Measurements from ENCODE around the gene COX19. TPM values are rescaled to one million over a fixed set of nuclear protein-coding genes. Genes with fewer than 3 reads are reported as not detected.
"Not testable (repeated sequence)": the region's sequence is repeated elsewhere in the genome, so short reads cannot be mapped to it uniquely, and the experiment has no call there.

Gene COX19
- total and polyA plus RNA-seq, 2 experiments from 2014 or later: 11.7 to 12.6 TPM

- no peaks in the 10 kb centered on the region for H3K36me3 ChIP-seq (ENCODE audit: insufficient read depth)
- H3K9me2 ChIP-seq (ENCODE audit: insufficient read depth): no peaks in the 10 kb centered on the region
- ATAC-seq (no peak), DNase-seq (ENCODE audit: low spot score) (no peak)
- peaks cover 8% of the 10 kb centered on the region; the same call in 2 of the 3 replicates for H3K36me3 Mint-ChIP-seq (ENCODE audit: low read depth)
- TF ChIP-seq CTCF (conservative IDR thresholded peaks at IDR 0.05; ENCODE audit: low read depth in 2 of 2) (no peak), JUNB (IDR thresholded peaks at IDR 0.05; ENCODE audit: unreplicated experiment) (no peak), POLR2AphosphoS5 (IDR thresholded peaks at IDR 0.05; ENCODE audit: low read depth) (no peak), ZNF331 (CRISPR knock-in tag; IDR thresholded peaks at IDR 0.05; ENCODE audit: low read depth) (no peak), ETS1 (IDR thresholded peaks at IDR 0.05) (no peak), EZH2 (IDR thresholded peaks at IDR 0.05; ENCODE audit: low read depth, unreplicated experiment) (no peak), NANOG (IDR thresholded peaks at IDR 0.05; ENCODE audit: borderline replicate concordance) (no peak)
- TF ChIP-seq, protein P1, sequence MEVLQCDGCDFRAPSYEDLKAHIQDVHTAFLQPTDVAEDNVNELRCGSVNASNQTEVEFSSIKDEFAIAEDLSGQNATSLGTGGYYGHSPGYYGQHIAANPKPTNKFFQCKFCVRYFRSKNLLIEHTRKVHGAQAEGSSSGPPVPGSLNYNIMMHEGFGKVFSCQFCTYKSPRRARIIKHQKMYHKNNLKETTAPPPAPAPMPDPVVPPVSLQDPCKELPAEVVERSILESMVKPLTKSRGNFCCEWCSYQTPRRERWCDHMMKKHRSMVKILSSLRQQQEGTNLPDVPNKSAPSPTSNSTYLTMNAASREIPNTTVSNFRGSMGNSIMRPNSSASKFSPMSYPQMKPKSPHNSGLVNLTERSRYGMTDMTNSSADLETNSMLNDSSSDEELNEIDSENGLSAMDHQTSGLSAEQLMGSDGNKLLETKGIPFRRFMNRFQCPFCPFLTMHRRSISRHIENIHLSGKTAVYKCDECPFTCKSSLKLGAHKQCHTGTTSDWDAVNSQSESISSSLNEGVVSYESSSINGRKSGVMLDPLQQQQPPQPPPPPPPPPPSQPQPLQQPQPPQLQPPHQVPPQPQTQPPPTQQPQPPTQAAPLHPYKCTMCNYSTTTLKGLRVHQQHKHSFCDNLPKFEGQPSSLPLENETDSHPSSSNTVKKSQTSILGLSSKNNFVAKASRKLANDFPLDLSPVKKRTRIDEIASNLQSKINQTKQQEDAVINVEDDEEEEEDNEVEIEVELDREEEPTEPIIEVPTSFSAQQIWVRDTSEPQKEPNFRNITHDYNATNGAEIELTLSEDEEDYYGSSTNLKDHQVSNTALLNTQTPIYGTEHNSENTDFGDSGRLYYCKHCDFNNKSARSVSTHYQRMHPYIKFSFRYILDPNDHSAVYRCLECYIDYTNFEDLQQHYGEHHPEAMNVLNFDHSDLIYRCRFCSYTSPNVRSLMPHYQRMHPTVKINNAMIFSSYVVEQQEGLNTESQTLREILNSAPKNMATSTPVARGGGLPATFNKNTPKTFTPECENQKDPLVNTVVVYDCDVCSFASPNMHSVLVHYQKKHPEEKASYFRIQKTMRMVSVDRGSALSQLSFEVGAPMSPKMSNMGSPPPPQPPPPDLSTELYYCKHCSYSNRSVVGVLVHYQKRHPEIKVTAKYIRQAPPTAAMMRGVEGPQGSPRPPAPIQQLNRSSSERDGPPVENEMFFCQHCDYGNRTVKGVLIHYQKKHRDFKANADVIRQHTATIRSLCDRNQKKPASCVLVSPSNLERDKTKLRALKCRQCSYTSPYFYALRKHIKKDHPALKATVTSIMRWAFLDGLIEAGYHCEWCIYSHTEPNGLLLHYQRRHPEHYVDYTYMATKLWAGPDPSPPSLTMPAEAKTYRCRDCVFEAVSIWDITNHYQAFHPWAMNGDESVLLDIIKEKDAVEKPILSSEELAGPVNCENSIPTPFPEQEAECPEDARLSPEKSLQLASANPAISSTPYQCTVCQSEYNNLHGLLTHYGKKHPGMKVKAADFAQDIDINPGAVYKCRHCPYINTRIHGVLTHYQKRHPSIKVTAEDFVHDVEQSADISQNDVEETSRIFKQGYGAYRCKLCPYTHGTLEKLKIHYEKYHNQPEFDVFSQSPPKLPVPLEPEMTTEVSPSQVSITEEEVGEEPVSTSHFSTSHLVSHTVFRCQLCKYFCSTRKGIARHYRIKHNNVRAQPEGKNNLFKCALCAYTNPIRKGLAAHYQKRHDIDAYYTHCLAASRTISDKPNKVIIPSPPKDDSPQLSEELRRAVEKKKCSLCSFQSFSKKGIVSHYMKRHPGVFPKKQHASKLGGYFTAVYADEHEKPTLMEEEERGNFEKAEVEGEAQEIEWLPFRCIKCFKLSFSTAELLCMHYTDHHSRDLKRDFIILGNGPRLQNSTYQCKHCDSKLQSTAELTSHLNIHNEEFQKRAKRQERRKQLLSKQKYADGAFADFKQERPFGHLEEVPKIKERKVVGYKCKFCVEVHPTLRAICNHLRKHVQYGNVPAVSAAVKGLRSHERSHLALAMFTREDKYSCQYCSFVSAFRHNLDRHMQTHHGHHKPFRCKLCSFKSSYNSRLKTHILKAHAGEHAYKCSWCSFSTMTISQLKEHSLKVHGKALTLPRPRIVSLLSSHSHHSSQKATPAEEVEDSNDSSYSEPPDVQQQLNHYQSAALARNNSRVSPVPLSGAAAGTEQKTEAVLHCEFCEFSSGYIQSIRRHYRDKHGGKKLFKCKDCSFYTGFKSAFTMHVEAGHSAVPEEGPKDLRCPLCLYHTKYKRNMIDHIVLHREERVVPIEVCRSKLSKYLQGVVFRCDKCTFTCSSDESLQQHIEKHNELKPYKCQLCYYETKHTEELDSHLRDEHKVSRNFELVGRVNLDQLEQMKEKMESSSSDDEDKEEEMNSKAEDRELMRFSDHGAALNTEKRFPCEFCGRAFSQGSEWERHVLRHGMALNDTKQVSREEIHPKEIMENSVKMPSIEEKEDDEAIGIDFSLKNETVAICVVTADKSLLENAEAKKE (CRISPR knock-in tag; IDR thresholded peaks at IDR 0.05): no peak
- H3K4me3 ChIP-seq: no peak overlapping the region
- no peaks in the 10 kb centered on the region; the same call in 2 of the 3 replicates for H3K9me3 Mint-ChIP-seq
- H3K4me1 ChIP-seq (ENCODE audit: insufficient read depth): no peaks in the 10 kb centered on the region
- no peaks in the 10 kb centered on the region for H4K20me1 ChIP-seq (replicated peaks; ENCODE audit: insufficient read depth)
- no peak overlapping the region for H3K4me3 Mint-ChIP-seq
- no peak overlapping the region for H2AFZ ChIP-seq
- no peak overlapping the region for H3K27ac ChIP-seq (ENCODE audit: low read depth)
- no peaks in the 10 kb centered on the region for H3K4me1 Mint-ChIP-seq
- H3K79me2 ChIP-seq (replicated peaks; ENCODE audit: insufficient read depth): no peaks in the 10 kb centered on the region
- peaks cover 21% of the 10 kb centered on the region for H3K27me3 Mint-ChIP-seq (ENCODE audit: insufficient read depth, low read depth, poor library complexity)
- no peak overlapping the region for H3K27ac Mint-ChIP-seq
- 0 out of 2 replicates have a peak, but pooled peaks cover 3% of the 10 kb centered on the region for H3F3A ChIP-seq (replicated peaks; ENCODE audit: low read depth)
- no peaks in the 10 kb centered on the region for H3K27me3 ChIP-seq (ENCODE audit: insufficient read depth)
- H3K4me2 ChIP-seq: no peak overlapping the region
Measured at GRCh38 chr7:1004018-1004852, 28.9 kb upstream of the COX19 start.

DNA sequence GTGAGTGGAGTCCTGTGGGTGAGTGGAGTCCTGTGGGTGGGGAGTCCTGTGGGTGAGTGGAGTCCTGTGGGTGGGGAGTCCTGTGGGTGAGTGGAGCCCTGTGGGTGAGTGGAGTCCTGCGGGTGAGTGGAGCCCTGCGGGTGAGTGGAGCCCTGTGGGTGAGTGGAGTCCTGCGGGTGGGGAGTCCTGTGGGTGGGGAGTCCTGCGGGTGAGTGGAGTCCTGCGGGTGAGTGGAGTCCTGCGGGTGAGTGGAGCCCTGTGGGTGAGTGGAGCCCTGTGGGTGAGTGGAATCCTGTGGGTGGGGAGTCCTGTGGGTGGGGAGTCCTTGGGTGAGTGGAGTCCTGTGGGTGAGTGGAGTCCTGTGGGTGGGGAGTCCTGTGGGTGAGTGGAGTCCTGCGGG lies 27.1 kb upstream of the COX19 start:
- H3K4me3 ChIP-seq; H3K4me3 Mint-ChIP-seq; H3K36me3 ChIP-seq (ENCODE audit: insufficient read depth); H3K4me1 ChIP-seq (ENCODE audit: insufficient read depth); H2AFZ ChIP-seq; H3K36me3 Mint-ChIP-seq (ENCODE audit: low read depth); H3K9me3 Mint-ChIP-seq; H3K27me3 ChIP-seq (ENCODE audit: insufficient read depth); H3K9me2 ChIP-seq (ENCODE audit: insufficient read depth); H4K20me1 ChIP-seq (replicated peaks; ENCODE audit: insufficient read depth); DNase-seq (ENCODE audit: low spot score); ATAC-seq; H3K79me2 ChIP-seq (replicated peaks; ENCODE audit: insufficient read depth); H3F3A ChIP-seq (replicated peaks; ENCODE audit: low read depth); H3K4me2 ChIP-seq; H3K27ac Mint-ChIP-seq; H3K4me1 Mint-ChIP-seq; H3K27ac ChIP-seq (ENCODE audit: low read depth): not testable (repeated sequence)
- peaks cover 13% of the 10 kb centered on the region for H3K27me3 Mint-ChIP-seq (ENCODE audit: insufficient read depth, low read depth, poor library complexity)
